Mucosa of descending colon (tissue), 3 donors: ENCODE data around the gene MZT2B. TPM values are rescaled to one million over a fixed set of nuclear protein-coding genes. Genes with fewer than 3 reads are reported as not detected.
"Not testable (repeated sequence)": the region's sequence is repeated elsewhere in the genome, so short reads cannot be mapped to it uniquely, and the experiment has no call there.

Experiments
- ATAC-seq: fragments of 200-7000 bp; cut with Tn5 transposase; one replicate; pipeline ENCODE4 v1.9.1; 2020; ENCODE audit warnings: mild to moderate bottlenecking, moderate library complexity
- DNase-seq, 3 donors: peaks; one replicate each; pipeline ENCODE4 v3.0.0-alpha.2; 2020
- H3K36me3 ChIP-seq: fragments of 200-600 bp; one replicate; pipeline ENCODE4 v1.8.0; 2021; ENCODE audit warnings: low read depth, mild to moderate bottlenecking
- H3K4me1 ChIP-seq: fragments of 200-600 bp; one replicate; pipeline ENCODE4 v1.8.0; 2021; ENCODE audit warnings: low read depth, mild to moderate bottlenecking
- H3K4me3 ChIP-seq: fragments of 200-600 bp; one replicate; pipeline ENCODE4 v1.8.0; 2021; ENCODE audit warnings: mild to moderate bottlenecking
- H3K9me3 ChIP-seq: fragments of 200-600 bp; one replicate; pipeline ENCODE4 v1.8.0; 2021; ENCODE audit warnings: mild to moderate bottlenecking
- CTCF ChIP-seq: fragments of 200-600 bp; IDR thresholded peaks from one replicate; pipeline ENCODE4 v1.8.0; 2022; ENCODE audit warnings: antibody characterized with exemption, mild to moderate bottlenecking
- intact Hi-C, 2 donors: fragments of 100-400 bp; cut with DNase I in 1 of 2; cut with micrococcal nuclease in 1 of 2; formaldehyde crosslinking; loops; one replicate each; pipeline versions ENCODE4 v1.11.0 to v1.11.1; 2022; cut with DNase I, micrococcal nuclease
- total RNA-seq, 3 donors: library from RNA; stranded (reverse); fragmentation: NEBNext Ultra II Directional in 2 of 3; extraction: Animal tissue kit (Norgen Biotek cat#: 25700) in 2 of 3; gene quantifications; one replicate each; pipeline versions ENCODE4 v1.2.1 to v1.2.4, GENCODE V29; 2021 to 2023
- donor health status: DM: no; HTN: no; CAD: no; lungs with moderate emphysema.
- donor health status: DM: no; HTN: no; CAD: no.
- donor health status: DM: no; HTN: yes; CAD: no.

The MZT2B gene
- total RNA-seq, 3 donors from 2014 or later = 171 to 215 (median 210) TPM

GRCh38 chr2:130152816-130153595, 29.1 kb upstream of the MZT2B start:
- intact Hi-C loops = no loop called here
- DNase-seq (no peak), ATAC-seq (no peak)
- H3K4me3 ChIP-seq = no peak overlapping the region
- H3K9me3 ChIP-seq = no peaks in the 10 kb centered on the region
- no peak for TF ChIP-seq CTCF
- H3K36me3 ChIP-seq = no peaks in the 10 kb centered on the region
- no peaks in the 10 kb centered on the region for H3K4me1 ChIP-seq

DNA sequence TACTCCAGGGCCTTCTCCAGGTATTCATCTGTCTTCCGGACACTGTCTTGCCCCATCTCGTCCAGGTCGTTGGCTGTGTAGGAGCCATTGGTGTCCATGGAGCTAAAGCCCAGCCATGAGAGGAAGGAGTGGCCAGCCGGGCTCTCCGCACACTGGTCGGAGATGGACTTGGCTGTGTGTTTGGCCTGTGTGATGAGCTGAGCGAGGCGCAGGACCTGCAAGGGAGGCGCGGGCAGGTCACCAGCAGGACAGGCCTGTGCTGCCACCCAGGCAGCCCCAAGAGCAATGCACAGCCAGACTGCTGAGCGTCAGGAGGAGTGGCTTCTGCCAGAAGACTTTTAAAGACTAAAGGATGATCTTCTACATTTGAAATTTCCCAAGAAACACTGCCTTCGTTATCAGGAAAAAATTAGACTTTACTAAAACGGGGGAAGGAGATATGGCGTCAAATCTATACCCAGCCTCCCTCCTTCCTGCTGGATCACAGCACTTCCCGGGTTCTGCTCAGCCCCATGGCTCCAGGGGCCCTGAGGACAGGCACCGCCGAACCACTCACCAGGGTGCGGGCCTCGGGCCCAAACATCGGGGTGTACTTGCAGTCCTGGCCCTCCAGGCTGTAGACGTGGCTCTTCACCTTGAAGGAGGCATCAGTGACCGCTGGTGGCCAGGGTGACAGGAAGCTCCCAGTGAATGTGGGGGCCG, 28.2 kb upstream of the MZT2B start:
- H3K9me3 ChIP-seq, H3K36me3 ChIP-seq, H3K4me3 ChIP-seq, DNase-seq, ATAC-seq, H3K4me1 ChIP-seq, intact Hi-C loops: not testable (repeated sequence)

GRCh38 chr2:130154423-130154770, 27.7 kb upstream of the MZT2B start:
- H3K4me1 ChIP-seq, ATAC-seq, H3K36me3 ChIP-seq, H3K9me3 ChIP-seq, H3K4me3 ChIP-seq, intact Hi-C loops, DNase-seq: not testable (repeated sequence)

- no peaks in the 10 kb centered on the region for H3K36me3 ChIP-seq
- ATAC-seq (no peak), DNase-seq (no peak)
- intact Hi-C loops = no loop called here
- H3K4me3 ChIP-seq = no peak overlapping the region
- TF ChIP-seq CTCF = no peak
- no peaks in the 10 kb centered on the region for H3K9me3 ChIP-seq
- H3K4me1 ChIP-seq = no peaks in the 10 kb centered on the region
Measured at GRCh38 chr2:130154773-130155765, 27.0 kb upstream of the MZT2B start.

DNA sequence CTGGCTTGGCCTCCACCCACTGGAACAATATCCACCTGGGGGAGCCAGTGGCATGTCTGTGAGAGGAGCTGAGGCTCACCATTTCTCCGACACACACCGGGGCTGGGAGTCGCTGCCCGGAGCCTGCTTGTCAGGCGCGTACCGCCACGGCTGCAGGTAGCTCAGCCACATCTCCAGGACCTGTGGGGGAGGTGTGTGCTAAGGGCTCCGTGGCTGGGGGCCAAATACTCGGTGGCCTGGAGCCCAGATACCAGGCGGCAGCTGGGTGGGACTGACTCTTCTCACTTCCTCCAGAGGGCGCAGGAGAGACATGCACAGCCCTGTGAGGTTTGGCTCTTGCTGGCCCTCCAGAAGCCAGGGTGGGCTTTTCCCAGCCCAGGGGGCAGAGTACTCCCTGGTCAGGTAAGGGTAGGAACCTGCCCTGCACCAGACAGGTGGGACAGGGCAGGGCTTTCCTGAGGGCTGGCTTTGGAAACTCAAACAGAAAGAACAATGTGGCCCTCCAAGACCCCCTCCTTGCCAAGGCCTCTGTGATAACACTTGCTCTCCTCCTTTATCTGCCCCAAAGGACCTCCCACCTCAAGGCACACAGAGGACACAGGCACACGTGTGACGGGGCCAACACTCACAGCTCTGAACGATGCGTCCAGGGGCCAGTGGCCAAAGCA, 26.0 kb upstream of the MZT2B start:
- DNase-seq = peak in 2 of 3 donors; percentile 66 to 69
- peak; percentile 74 for ATAC-seq
- H3K4me1 ChIP-seq, H3K36me3 ChIP-seq, H3K9me3 ChIP-seq, intact Hi-C loops, H3K4me3 ChIP-seq: not testable (repeated sequence)

GRCh38 chr2:130156624-130157004, 25.4 kb upstream of the MZT2B start:
- no peaks in the 10 kb centered on the region for H3K36me3 ChIP-seq

GRCh38 chr2:130157354-130157753, 24.7 kb upstream of the MZT2B start:
- H3K4me3 ChIP-seq, DNase-seq, H3K9me3 ChIP-seq, H3K36me3 ChIP-seq, H3K4me1 ChIP-seq, ATAC-seq, intact Hi-C loops: not testable (repeated sequence)

More at GRCh38 chr2:130156624-130157004, 25.4 kb upstream of the MZT2B start:
- intact Hi-C loops = no loop called here
- ATAC-seq = no peak
- Histone ChIP-seq H3K9me3 (no peaks in the 10 kb centered on the region), H3K4me1 (no peaks in the 10 kb centered on the region), H3K4me3 (no peak overlapping the region)
- no peak for DNase-seq
- no peak for TF ChIP-seq CTCF

- intact Hi-C loops = not testable (repeated sequence)
Measured at GRCh38 chr2:130157825-130158514, 24.1 kb upstream of the MZT2B start.

More at GRCh38 chr2:130157825-130158514, 24.1 kb upstream of the MZT2B start:
- H3K36me3 ChIP-seq, ATAC-seq, DNase-seq, H3K4me3 ChIP-seq, H3K9me3 ChIP-seq, H3K4me1 ChIP-seq: not testable (repeated sequence)
